ENCODE data around the gene AOC1.

AOC1 gene

DNA sequence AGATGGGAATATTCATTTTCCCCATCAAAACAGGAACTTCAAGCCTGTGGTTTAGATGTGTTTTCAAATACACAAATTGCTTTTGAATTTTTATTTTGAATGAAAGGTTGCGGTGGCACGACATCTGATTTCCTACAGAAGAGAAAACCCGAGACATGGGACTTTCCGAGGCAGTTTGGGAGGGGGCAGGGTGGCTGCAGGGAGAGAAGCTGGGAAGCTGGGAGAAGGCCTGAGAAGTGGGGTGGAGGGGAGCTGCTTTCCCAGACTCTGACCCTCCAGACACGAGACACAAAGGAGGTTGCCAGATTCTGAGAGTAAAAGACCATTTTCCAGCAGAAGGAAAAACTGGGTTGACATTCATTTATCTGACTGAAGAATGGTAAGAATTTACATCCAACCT is 32.2 kb upstream of the AOC1 start:
- H3K4me1 ChIP-seq (ENCODE audit: control insufficient read depth, insufficient read depth, low read length, poor library complexity, severe bottlenecking), result no peaks in the 10 kb centered on the region
- no peaks in the 10 kb centered on the region for H3K9me3 ChIP-seq (ENCODE audit: control insufficient read depth, low read length)
- DNase-seq, result no peak
- no peak overlapping the region for H3K27ac ChIP-seq (ENCODE audit: insufficient read depth, low read length, poor library complexity, severe bottlenecking)
- H3K27me3 ChIP-seq (replicated peaks; ENCODE audit: control insufficient read depth, insufficient read depth, low read length, poor library complexity, severe bottlenecking), result no peaks in the 10 kb centered on the region
- H3K36me3 ChIP-seq (ENCODE audit: control insufficient read depth, insufficient read depth, low read length), result no peaks in the 10 kb centered on the region
- H3K4me3 ChIP-seq (ENCODE audit: insufficient read depth, low read depth, low read length, poor library complexity, severe bottlenecking), result no peak overlapping the region

DNA sequence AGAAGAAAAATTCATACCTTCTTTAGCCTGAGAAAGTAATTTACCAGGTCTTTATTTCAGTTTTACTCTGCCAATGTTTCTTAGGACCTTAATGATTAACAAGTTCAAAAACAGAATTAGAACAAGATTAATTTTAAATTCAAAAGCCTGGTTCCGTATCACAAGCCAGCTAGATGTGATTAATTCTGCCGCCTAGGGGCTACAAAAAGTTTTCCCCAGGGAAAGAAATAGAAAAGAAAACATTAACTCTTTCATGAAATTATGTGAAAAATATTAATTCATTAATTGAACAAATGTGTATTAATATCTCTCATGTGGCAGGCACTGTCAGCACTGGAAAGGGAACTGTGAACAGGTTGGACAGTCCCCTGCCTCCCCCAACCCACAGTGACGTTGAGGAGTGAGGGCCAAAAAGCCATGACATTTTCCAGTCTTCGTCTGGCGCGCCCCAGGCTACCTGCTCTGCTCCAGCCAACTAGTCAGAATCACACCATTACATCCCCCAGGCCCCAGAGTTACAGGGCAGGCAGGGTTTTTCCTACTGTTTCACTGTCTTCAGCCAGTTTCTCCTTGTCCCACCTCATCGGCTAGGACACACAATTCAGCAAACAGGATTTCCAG is 31.6 kb upstream of the AOC1 start:
- Histone ChIP-seq H3K9me3 (ENCODE audit: control insufficient read depth, low read length) (no peaks in the 10 kb centered on the region), H3K27ac (ENCODE audit: insufficient read depth, low read length, poor library complexity, severe bottlenecking) (no peak overlapping the region), H3K4me1 (ENCODE audit: control insufficient read depth, insufficient read depth, low read length, poor library complexity, severe bottlenecking) (no peaks in the 10 kb centered on the region), H3K36me3 (ENCODE audit: control insufficient read depth, insufficient read depth, low read length) (no peaks in the 10 kb centered on the region), H3K4me3 (ENCODE audit: insufficient read depth, low read depth, low read length, poor library complexity, severe bottlenecking) (no peak overlapping the region), H3K27me3 (replicated peaks; ENCODE audit: control insufficient read depth, insufficient read depth, low read length, poor library complexity, severe bottlenecking) (no peaks in the 10 kb centered on the region)
- DNase-seq, result no peak

GRCh38 chr7:150823043-150823442 is 29.3 kb upstream of the AOC1 start:
- Histone ChIP-seq H3K27me3 (replicated peaks; ENCODE audit: control insufficient read depth, insufficient read depth, low read length, poor library complexity, severe bottlenecking) (no peaks in the 10 kb centered on the region), H3K9me3 (ENCODE audit: control insufficient read depth, low read length) (no peaks in the 10 kb centered on the region), H3K36me3 (ENCODE audit: control insufficient read depth, insufficient read depth, low read length) (no peaks in the 10 kb centered on the region), H3K4me3 (ENCODE audit: insufficient read depth, low read depth, low read length, poor library complexity, severe bottlenecking) (no peak overlapping the region), H3K27ac (ENCODE audit: insufficient read depth, low read length, poor library complexity, severe bottlenecking) (no peak overlapping the region), H3K4me1 (ENCODE audit: control insufficient read depth, insufficient read depth, low read length, poor library complexity, severe bottlenecking) (no peaks in the 10 kb centered on the region)
- no peak for DNase-seq

GRCh38 chr7:150823484-150824126 is 28.7 kb upstream of the AOC1 start:
- Histone ChIP-seq H3K36me3 (ENCODE audit: control insufficient read depth, insufficient read depth, low read length) (no peaks in the 10 kb centered on the region), H3K4me3 (ENCODE audit: insufficient read depth, low read depth, low read length, poor library complexity, severe bottlenecking) (no peak overlapping the region), H3K27me3 (replicated peaks; ENCODE audit: control insufficient read depth, insufficient read depth, low read length, poor library complexity, severe bottlenecking) (no peaks in the 10 kb centered on the region), H3K4me1 (ENCODE audit: control insufficient read depth, insufficient read depth, low read length, poor library complexity, severe bottlenecking) (no peaks in the 10 kb centered on the region), H3K9me3 (ENCODE audit: control insufficient read depth, low read length) (no peaks in the 10 kb centered on the region), H3K27ac (ENCODE audit: insufficient read depth, low read length, poor library complexity, severe bottlenecking) (no peak overlapping the region)
- no peak for DNase-seq

- no peak overlapping the region for H3K27ac ChIP-seq (ENCODE audit: insufficient read depth, low read length, poor library complexity, severe bottlenecking)
- no peaks in the 10 kb centered on the region for H3K27me3 ChIP-seq (replicated peaks; ENCODE audit: control insufficient read depth, insufficient read depth, low read length, poor library complexity, severe bottlenecking)
These were observed 27.7 kb upstream of the AOC1 start for GRCh38 chr7:150824379-150825177.

GRCh38 chr7:150826061-150826849 is 26.1 kb upstream of the AOC1 start:
- Histone ChIP-seq H3K4me3 (ENCODE audit: insufficient read depth, low read depth, low read length, poor library complexity, severe bottlenecking) (no peak overlapping the region), H3K4me1 (ENCODE audit: control insufficient read depth, insufficient read depth, low read length, poor library complexity, severe bottlenecking) (no peaks in the 10 kb centered on the region), H3K9me3 (ENCODE audit: control insufficient read depth, low read length) (no peaks in the 10 kb centered on the region), H3K36me3 (ENCODE audit: control insufficient read depth, insufficient read depth, low read length) (no peaks in the 10 kb centered on the region), H3K27me3 (replicated peaks; ENCODE audit: control insufficient read depth, insufficient read depth, low read length, poor library complexity, severe bottlenecking) (no peaks in the 10 kb centered on the region), H3K27ac (ENCODE audit: insufficient read depth, low read length, poor library complexity, severe bottlenecking) (no peak overlapping the region)
- no peak for DNase-seq

More at GRCh38 chr7:150824379-150825177, 27.7 kb upstream of the AOC1 start:
- no peak for DNase-seq
- Histone ChIP-seq H3K36me3 (ENCODE audit: control insufficient read depth, insufficient read depth, low read length) (no peaks in the 10 kb centered on the region), H3K9me3 (ENCODE audit: control insufficient read depth, low read length) (no peaks in the 10 kb centered on the region), H3K4me1 (ENCODE audit: control insufficient read depth, insufficient read depth, low read length, poor library complexity, severe bottlenecking) (no peaks in the 10 kb centered on the region), H3K4me3 (ENCODE audit: insufficient read depth, low read depth, low read length, poor library complexity, severe bottlenecking) (no peak overlapping the region)

DNA sequence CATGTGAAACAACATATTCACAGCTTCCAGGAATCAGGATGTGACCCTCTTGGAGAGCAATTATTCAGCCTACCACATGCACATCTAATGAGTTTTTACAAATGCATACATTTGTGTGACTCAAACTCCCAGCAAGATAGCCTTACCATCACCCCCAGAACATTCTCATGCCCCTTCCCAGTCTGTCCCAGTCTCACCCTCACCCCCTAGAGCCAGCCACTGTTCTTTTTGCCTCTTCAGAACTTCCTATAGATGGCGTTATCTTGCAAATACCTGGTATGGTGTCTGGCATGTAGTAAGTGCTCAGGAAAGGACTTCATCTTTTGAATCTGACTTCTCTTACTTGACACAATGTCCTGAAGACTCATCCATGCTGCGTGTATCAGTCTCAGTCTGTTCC is 23.9 kb upstream of the AOC1 start:
- DNase-seq, result no peak
- Histone ChIP-seq H3K9me3 (ENCODE audit: control insufficient read depth, low read length) (no peaks in the 10 kb centered on the region), H3K36me3 (ENCODE audit: control insufficient read depth, insufficient read depth, low read length) (no peaks in the 10 kb centered on the region), H3K4me1 (ENCODE audit: control insufficient read depth, insufficient read depth, low read length, poor library complexity, severe bottlenecking) (no peaks in the 10 kb centered on the region), H3K4me3 (ENCODE audit: insufficient read depth, low read depth, low read length, poor library complexity, severe bottlenecking) (no peak overlapping the region), H3K27ac (ENCODE audit: insufficient read depth, low read length, poor library complexity, severe bottlenecking) (no peak overlapping the region), H3K27me3 (replicated peaks; ENCODE audit: control insufficient read depth, insufficient read depth, low read length, poor library complexity, severe bottlenecking) (peaks cover 5% of the 10 kb centered on the region)

DNA sequence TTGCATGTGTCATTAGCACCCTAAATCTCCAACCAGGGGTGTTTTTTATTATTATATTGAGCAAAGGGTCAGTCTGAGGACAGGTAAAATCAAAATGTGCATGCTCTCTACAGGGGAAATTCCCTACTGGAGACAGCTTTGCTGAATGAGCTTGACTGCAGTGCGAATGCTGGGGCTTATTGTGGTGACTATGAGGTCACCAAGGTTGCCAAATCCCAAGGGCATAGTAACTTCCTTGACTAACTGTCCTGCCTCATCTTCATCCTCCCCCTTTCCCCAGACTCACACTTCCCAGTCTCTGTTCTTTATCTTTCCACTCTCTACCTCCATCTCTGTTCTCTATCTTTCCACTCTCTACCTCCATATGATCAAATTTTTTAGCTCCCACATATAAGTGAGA is 22.9 kb upstream of the AOC1 start:
- no peak overlapping the region for H3K27ac ChIP-seq (ENCODE audit: insufficient read depth, low read length, poor library complexity, severe bottlenecking)
- no peaks in the 10 kb centered on the region for H3K9me3 ChIP-seq (ENCODE audit: control insufficient read depth, low read length)
- DNase-seq, result no peak
- H3K4me3 ChIP-seq (ENCODE audit: insufficient read depth, low read depth, low read length, poor library complexity, severe bottlenecking), result no peak overlapping the region
- no peaks in the 10 kb centered on the region for H3K36me3 ChIP-seq (ENCODE audit: control insufficient read depth, insufficient read depth, low read length)
- H3K4me1 ChIP-seq (ENCODE audit: control insufficient read depth, insufficient read depth, low read length, poor library complexity, severe bottlenecking), result no peaks in the 10 kb centered on the region
- peaks cover 6% of the 10 kb centered on the region for H3K27me3 ChIP-seq (replicated peaks; ENCODE audit: control insufficient read depth, insufficient read depth, low read length, poor library complexity, severe bottlenecking)

- Histone ChIP-seq H3K27ac (ENCODE audit: insufficient read depth, low read length, poor library complexity, severe bottlenecking) (no peak overlapping the region), H3K4me3 (ENCODE audit: insufficient read depth, low read depth, low read length, poor library complexity, severe bottlenecking) (no peak overlapping the region), H3K27me3 (replicated peaks; ENCODE audit: control insufficient read depth, insufficient read depth, low read length, poor library complexity, severe bottlenecking) (peaks cover 6% of the 10 kb centered on the region), H3K4me1 (ENCODE audit: control insufficient read depth, insufficient read depth, low read length, poor library complexity, severe bottlenecking) (no peaks in the 10 kb centered on the region), H3K9me3 (ENCODE audit: control insufficient read depth, low read length) (no peaks in the 10 kb centered on the region), H3K36me3 (ENCODE audit: control insufficient read depth, insufficient read depth, low read length) (no peaks in the 10 kb centered on the region)
- DNase-seq, result no peak
These were observed 21.4 kb upstream of the AOC1 start for GRCh38 chr7:150830937-150831336.

All from effector memory CD4-positive, alpha-beta T cell (primary cell).